ENCODE results near the gene FBLN1.

DNA sequence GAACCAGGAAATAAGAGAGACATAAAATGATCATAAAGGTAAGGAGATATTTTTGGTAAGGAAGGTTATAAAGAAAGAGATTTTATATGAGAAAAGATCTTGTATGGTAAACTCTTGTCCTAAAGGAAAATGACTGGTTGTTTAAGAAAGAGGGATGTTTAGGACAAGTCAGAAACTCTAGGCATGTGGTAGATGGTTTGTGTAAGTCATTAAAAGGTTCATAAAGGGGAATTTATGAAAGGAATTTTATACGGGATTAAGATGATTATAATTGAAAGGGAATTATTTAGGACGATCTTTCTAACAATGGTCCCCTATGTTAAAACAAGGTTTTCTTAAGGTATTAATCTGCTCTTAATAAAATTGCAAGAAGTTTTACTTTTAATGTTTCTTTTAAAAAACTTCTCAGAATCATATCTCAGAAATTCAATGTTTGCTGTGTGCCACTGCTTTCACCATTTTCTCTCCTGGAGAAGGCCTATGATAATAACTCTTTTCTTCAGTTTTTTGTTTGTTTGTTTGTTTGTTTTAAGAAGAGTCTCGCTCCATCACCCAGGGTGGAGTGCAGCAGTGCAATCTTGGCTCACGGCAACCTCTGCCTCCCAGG is 13.8 kb upstream of the FBLN1 start:
- TF ChIP-seq CTCF (IDR thresholded peaks at IDR 0.05; ENCODE audit: poor library complexity, severe bottlenecking) (no peak), REST (IDR thresholded peaks at IDR 0.05; ENCODE audit: borderline replicate concordance) (no peak), MXI1 (conservative IDR thresholded peaks at IDR 0.05; ENCODE audit: poor library complexity, severe bottlenecking) (no peak), POLR2AphosphoS5 (IDR thresholded peaks at IDR 0.05) (no peak), RAD21 (conservative IDR thresholded peaks at IDR 0.05) (no peak), EZH2 (IDR thresholded peaks at IDR 0.05; ENCODE audit: borderline replicate concordance, insufficient read depth, low read length, poor library complexity, severe bottlenecking) (no peak), TAF1 (IDR thresholded peaks at IDR 0.05; ENCODE audit: low read depth) (no peak)

All from neural cell (in vitro differentiated cells).